NCI-H1105 treated with DMSO at 0.1 percent for 48 hours (cell line): ENCODE results near the gene NOTCH1.

Source experiments
- DNase-seq: peaks from one replicate; lab custom pipeline; 2025; lab: John Stamatoyannopoulos, UW

NOTCH1 gene

GRCh38 chr9:136516191-136516654 lies 29.6 kb downstream of the NOTCH1 start:
- no peak for DNase-seq

- no peak for DNase-seq
Measured at GRCh38 chr9:136515276-136515675, 30.6 kb downstream of the NOTCH1 start.

- no peak for DNase-seq
Measured at GRCh38 chr9:136514022-136514714, 31.7 kb downstream of the NOTCH1 start.

GRCh38 chr9:136513191-136513590 lies 32.7 kb downstream of the NOTCH1 start:
- DNase-seq: no peak

GRCh38 chr9:136512651-136513071 lies 33.2 kb downstream of the NOTCH1 start:
- no peak for DNase-seq

GRCh38 chr9:136511670-136512592 lies 33.9 kb downstream of the NOTCH1 start:
- no peak for DNase-seq

GRCh38 chr9:136511144-136511669 lies 34.6 kb downstream of the NOTCH1 start:
- no peak for DNase-seq

- DNase-seq: no peak
Measured at GRCh38 chr9:136510561-136510960, 35.3 kb downstream of the NOTCH1 start.

- DNase-seq: no peak
Measured at GRCh38 chr9:136509549-136509948, 36.3 kb downstream of the NOTCH1 start.

GRCh38 chr9:136508729-136509500 lies 36.9 kb downstream of the NOTCH1 start:
- no peak for DNase-seq

- no peak for DNase-seq
Measured at GRCh38 chr9:136507992-136508375, 37.9 kb downstream of the NOTCH1 start.

- no peak for DNase-seq
Measured at GRCh38 chr9:136507221-136507991, 38.4 kb downstream of the NOTCH1 start.

GRCh38 chr9:136506425-136506824 lies 39.4 kb downstream of the NOTCH1 start:
- no peak for DNase-seq

- DNase-seq: no peak
Measured at GRCh38 chr9:136505406-136506403, 40.1 kb downstream of the NOTCH1 start.

GRCh38 chr9:136504512-136505348 lies 41.1 kb downstream of the NOTCH1 start:
- DNase-seq: no peak

GRCh38 chr9:136502940-136503550 lies 42.8 kb downstream of the NOTCH1 start:
- no peak for DNase-seq

GRCh38 chr9:136502196-136502595 lies 43.7 kb downstream of the NOTCH1 start:
- DNase-seq: no peak

- DNase-seq: no peak
Measured at GRCh38 chr9:136501686-136502085, 44.2 kb downstream of the NOTCH1 start.
